Measurements from ENCODE around the gene PDE6H. TPM values are rescaled to one million over a fixed set of nuclear protein-coding genes. Genes with fewer than 3 reads are reported as not detected.

The PDE6H gene
- total RNA-seq, 1 experiment from 2014 or later, result not detected

- H3K4me3 ChIP-seq, result no peak overlapping the region
- CTCF ChIA-PET, result no interaction called here
- no TSS peak for BruUV-seq (replicated peaks)
- H3F3A ChIP-seq (ENCODE audit: insufficient read depth, low read depth), result peaks cover 46% of the 10 kb centered on the region
- H3K27me3 ChIP-seq (ENCODE audit: insufficient read depth, low read depth), result no peaks in the 10 kb centered on the region
- TF ChIP-seq CTCF (conservative IDR thresholded peaks at IDR 0.05) (no peak), EZH2 (IDR thresholded peaks at IDR 0.05; ENCODE audit: low read depth) (no peak)
- no peaks in the 10 kb centered on the region for H3K9me2 ChIP-seq (ENCODE audit: insufficient read depth)
- no peak overlapping the region for H3K4me2 ChIP-seq
- H3K36me3 ChIP-seq (ENCODE audit: low read depth), result 0 out of 2 replicates have a peak, but pooled peaks cover 5% of the 10 kb centered on the region
- no peaks in the 10 kb centered on the region for H4K20me1 ChIP-seq (ENCODE audit: insufficient read depth)
- H3K27ac ChIP-seq, result no peak overlapping the region
- POLR2A ChIA-PET (ENCODE audit: unreplicated experiment), result interaction anchor here (0.7 kb wide), 1 partner anchor 319 kb away, joined by 3 read pairs; no protein-coding TSS in a partner anchor
- peaks cover 68% of the 10 kb centered on the region for H3K4me1 ChIP-seq (replicated peaks; ENCODE audit: insufficient read depth)
- no peak overlapping the region for H2AFZ ChIP-seq
- intact Hi-C loops (cut with micrococcal nuclease; ENCODE audit: unreplicated experiment), result no loop called here
- peaks cover 69% of the 10 kb centered on the region for H3K79me2 ChIP-seq (ENCODE audit: low read depth)
- H3K9me3 ChIP-seq (ENCODE audit: insufficient read depth, low read depth), result no peaks in the 10 kb centered on the region
- no peak for DNase-seq
Measured at GRCh38 chr12:14956024-14956891, 16.6 kb upstream of the PDE6H start.

DNA sequence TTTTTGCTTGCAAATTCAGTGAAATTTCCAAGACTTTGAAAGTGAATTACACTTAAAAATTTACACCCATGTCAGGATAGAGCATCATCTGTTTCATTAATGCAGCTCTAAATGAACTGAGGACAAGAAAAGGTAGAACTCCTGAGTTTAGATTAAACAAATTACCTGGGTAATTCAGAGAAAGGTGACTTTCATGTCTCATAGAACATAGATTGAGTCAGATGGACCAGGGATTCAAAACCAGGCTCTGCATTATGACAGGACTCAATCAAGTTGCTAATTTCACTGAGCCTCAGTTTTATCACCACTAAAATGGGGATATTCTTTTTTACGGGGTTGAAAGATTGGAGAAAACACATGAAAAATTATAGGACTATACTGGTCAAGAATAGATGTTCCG lies 15.9 kb upstream of the PDE6H start:
- Histone ChIP-seq H3F3A (ENCODE audit: insufficient read depth, low read depth) (peaks cover 46% of the 10 kb centered on the region), H3K27ac (no peak overlapping the region), H3K79me2 (ENCODE audit: low read depth) (peaks cover 63% of the 10 kb centered on the region), H3K27me3 (ENCODE audit: insufficient read depth, low read depth) (no peaks in the 10 kb centered on the region), H3K4me2 (no peak overlapping the region), H3K9me3 (ENCODE audit: insufficient read depth, low read depth) (no peaks in the 10 kb centered on the region), H3K36me3 (ENCODE audit: low read depth) (0 out of 2 replicates have a peak, but pooled peaks cover 5% of the 10 kb centered on the region), H3K4me1 (replicated peaks; ENCODE audit: insufficient read depth) (peaks cover 66% of the 10 kb centered on the region), H3K4me3 (no peak overlapping the region), H2AFZ (no peak overlapping the region), H3K9me2 (ENCODE audit: insufficient read depth) (no peaks in the 10 kb centered on the region), H4K20me1 (ENCODE audit: insufficient read depth) (no peaks in the 10 kb centered on the region)
- ChIA-PET CTCF (no interaction called here), POLR2A (ENCODE audit: unreplicated experiment) (no interaction called here)
- no TSS peak for BruUV-seq (replicated peaks)
- intact Hi-C loops (cut with micrococcal nuclease; ENCODE audit: unreplicated experiment), result no loop called here
- DNase-seq, result no peak
- no peak for TF ChIP-seq EZH2 (IDR thresholded peaks at IDR 0.05; ENCODE audit: low read depth)
- TF ChIP-seq CTCF (conservative IDR thresholded peaks at IDR 0.05), result no peak

DNA sequence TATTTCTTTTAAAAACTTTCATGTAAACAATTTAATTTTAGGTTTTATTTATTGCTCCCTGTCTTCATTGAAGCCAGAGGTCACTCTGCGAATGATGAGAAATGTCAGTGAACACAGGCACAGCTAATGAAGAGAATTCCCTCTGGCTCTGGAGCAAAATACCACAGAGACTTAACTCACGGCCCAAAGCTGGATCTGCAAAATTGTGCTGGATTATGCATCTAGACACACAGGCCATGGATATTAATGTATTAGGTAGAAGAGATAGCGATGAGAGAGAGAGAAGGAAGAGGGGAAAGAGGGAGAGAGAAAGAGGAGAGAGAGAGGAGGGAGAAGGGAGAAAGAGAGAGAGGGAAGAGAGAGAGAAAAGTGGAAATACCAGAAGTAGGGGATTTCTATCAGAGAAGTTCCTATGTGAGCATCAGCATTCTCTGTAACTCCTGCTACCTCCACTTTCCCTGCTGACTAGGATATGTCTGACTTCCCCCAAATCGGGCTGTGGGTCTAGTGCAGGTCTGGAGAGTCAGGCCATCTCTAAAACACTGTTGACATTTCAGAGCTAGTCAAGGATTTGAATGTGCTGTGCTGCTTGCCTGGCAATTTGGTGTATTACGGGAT lies 15.2 kb upstream of the PDE6H start:
- peaks cover 66% of the 10 kb centered on the region for H3K4me1 ChIP-seq (replicated peaks; ENCODE audit: insufficient read depth)
- H3F3A ChIP-seq (ENCODE audit: insufficient read depth, low read depth), result peaks cover 46% of the 10 kb centered on the region
- peaks cover 61% of the 10 kb centered on the region for H3K79me2 ChIP-seq (ENCODE audit: low read depth)
- BruUV-seq (replicated peaks), result no TSS peak
- TF ChIP-seq EZH2 (IDR thresholded peaks at IDR 0.05; ENCODE audit: low read depth) (no peak), CTCF (conservative IDR thresholded peaks at IDR 0.05) (no peak)
- H3K4me3 ChIP-seq, result no peak overlapping the region
- no peaks in the 10 kb centered on the region for H4K20me1 ChIP-seq (ENCODE audit: insufficient read depth)
- POLR2A ChIA-PET (ENCODE audit: unreplicated experiment), result no interaction called here
- H3K9me2 ChIP-seq (ENCODE audit: insufficient read depth), result no peaks in the 10 kb centered on the region
- H2AFZ ChIP-seq, result no peak overlapping the region
- DNase-seq, result no peak
- no peaks in the 10 kb centered on the region for H3K9me3 ChIP-seq (ENCODE audit: insufficient read depth, low read depth)
- CTCF ChIA-PET, result no interaction called here
- no peak overlapping the region for H3K27ac ChIP-seq
- H3K36me3 ChIP-seq (ENCODE audit: low read depth), result 0 out of 2 replicates have a peak, but pooled peaks cover 5% of the 10 kb centered on the region
- no peaks in the 10 kb centered on the region for H3K27me3 ChIP-seq (ENCODE audit: insufficient read depth, low read depth)
- H3K4me2 ChIP-seq, result no peak overlapping the region
- intact Hi-C loops (cut with micrococcal nuclease; ENCODE audit: unreplicated experiment), result no loop called here
